ENCODE measurements around the gene LRRC17. TPM values are rescaled to one million over a fixed set of nuclear protein-coding genes. Genes with fewer than 3 reads are reported as not detected.
"Not testable (repeated sequence)": the region's sequence is repeated elsewhere in the genome, so short reads cannot be mapped to it uniquely, and the experiment has no call there.

LRRC17 gene
- total and polyA plus RNA-seq, 2 experiments from 2014 or later: 0.18 to 1.5 TPM

- Histone ChIP-seq H3K4me1 (ENCODE audit: insufficient read depth) (0 out of 2 replicates have a peak, but pooled peaks cover 3% of the 10 kb centered on the region), H3K4me2 (ENCODE audit: unreplicated experiment) (no peak overlapping the region)
- TF ChIP-seq EZH2phosphoT487 (IDR thresholded peaks at IDR 0.05; ENCODE audit: insufficient read depth, low read depth): no peak
- TF ChIP-seq EZH2 (IDR thresholded peaks at IDR 0.05; ENCODE audit: insufficient read depth, poor library complexity, severe bottlenecking): no peak
Measured at GRCh38 chr7:102975854-102976253, 63.1 kb downstream of the LRRC17 start.

GRCh38 chr7:102976493-102976892, 63.7 kb downstream of the LRRC17 start:
- no peak overlapping the region for H3K27ac ChIP-seq
- TF ChIP-seq EZH2 (IDR thresholded peaks at IDR 0.05; ENCODE audit: insufficient read depth, poor library complexity, severe bottlenecking) (no peak), EZH2phosphoT487 (IDR thresholded peaks at IDR 0.05; ENCODE audit: insufficient read depth, low read depth) (no peak)
- H3K9me2 ChIP-seq (ENCODE audit: insufficient read depth): no peaks in the 10 kb centered on the region
- 0 out of 2 replicates have a peak, but pooled peaks cover 3% of the 10 kb centered on the region for H3K4me1 ChIP-seq (ENCODE audit: insufficient read depth)
- DNase-seq: no peak
- H3K79me2 ChIP-seq (ENCODE audit: insufficient read depth): no peaks in the 10 kb centered on the region
- H3K27me3 ChIP-seq (replicated peaks; ENCODE audit: insufficient read depth): no peaks in the 10 kb centered on the region
- no peak overlapping the region for H3K4me3 ChIP-seq
- H4K20me1 ChIP-seq (ENCODE audit: insufficient read depth): no peaks in the 10 kb centered on the region
- WGBS, 2 experiments (ENCODE audit: low coverage in 1 of 2, low lambda C conversion rate in 2 of 2, missing lambda C conversion rate in 2 of 2): 92 to 96% methylated on average over 8 of the region's 8 CpGs
- no peaks in the 10 kb centered on the region for H3K36me3 ChIP-seq (ENCODE audit: low read depth)
- H2AFZ ChIP-seq: no peak overlapping the region
- in situ Hi-C loops (cut with MboI): no loop called here
- H3K9ac ChIP-seq: no peak overlapping the region
- H3K4me2 ChIP-seq (ENCODE audit: unreplicated experiment): no peak overlapping the region
- H3K9me3 ChIP-seq (ENCODE audit: low read depth): no peaks in the 10 kb centered on the region
- H3F3A ChIP-seq (ENCODE audit: insufficient read depth): no peaks in the 10 kb centered on the region

More at GRCh38 chr7:102975854-102976253, 63.1 kb downstream of the LRRC17 start:
- in situ Hi-C loops (cut with MboI): no loop called here
- Histone ChIP-seq H3K4me3 (no peak overlapping the region), H3F3A (ENCODE audit: insufficient read depth) (no peaks in the 10 kb centered on the region), H3K79me2 (ENCODE audit: insufficient read depth) (no peaks in the 10 kb centered on the region), H3K9me2 (ENCODE audit: insufficient read depth) (no peaks in the 10 kb centered on the region), H4K20me1 (ENCODE audit: insufficient read depth) (no peaks in the 10 kb centered on the region), H3K27ac (no peak overlapping the region), H3K36me3 (ENCODE audit: low read depth) (no peaks in the 10 kb centered on the region), H2AFZ (no peak overlapping the region), H3K9ac (no peak overlapping the region), H3K27me3 (replicated peaks; ENCODE audit: insufficient read depth) (no peaks in the 10 kb centered on the region), H3K9me3 (ENCODE audit: low read depth) (no peaks in the 10 kb centered on the region)
- DNase-seq: no peak
- WGBS, 2 experiments (ENCODE audit: low coverage in 1 of 2, low lambda C conversion rate in 2 of 2, missing lambda C conversion rate in 2 of 2): 78 to 84% methylated on average over 8 of the region's 8 CpGs

GRCh38 chr7:102977586-102977985, 64.8 kb downstream of the LRRC17 start:
- H3K4me2 ChIP-seq (ENCODE audit: unreplicated experiment); H3K4me3 ChIP-seq; H4K20me1 ChIP-seq (ENCODE audit: insufficient read depth); H3K9me2 ChIP-seq (ENCODE audit: insufficient read depth); H3K9ac ChIP-seq; H3K9me3 ChIP-seq (ENCODE audit: low read depth); H3K27ac ChIP-seq; in situ Hi-C loops (cut with MboI); H3K36me3 ChIP-seq (ENCODE audit: low read depth); DNase-seq; H3K79me2 ChIP-seq (ENCODE audit: insufficient read depth); H3K4me1 ChIP-seq (ENCODE audit: insufficient read depth); H3K27me3 ChIP-seq (replicated peaks; ENCODE audit: insufficient read depth); H2AFZ ChIP-seq; H3F3A ChIP-seq (ENCODE audit: insufficient read depth): not testable (repeated sequence)
- WGBS, 2 experiments (ENCODE audit: low coverage in 1 of 2, low lambda C conversion rate in 2 of 2, missing lambda C conversion rate in 2 of 2): 59 to 88% methylated on average over 2 to 4 of the region's 4 CpGs

- in situ Hi-C loops (cut with MboI): no loop called here
- Histone ChIP-seq H3K79me2 (ENCODE audit: insufficient read depth) (no peaks in the 10 kb centered on the region), H3K9me2 (ENCODE audit: insufficient read depth) (no peaks in the 10 kb centered on the region), H3K4me1 (ENCODE audit: insufficient read depth) (0 out of 2 replicates have a peak, but pooled peaks cover 3% of the 10 kb centered on the region), H3K9me3 (ENCODE audit: low read depth) (no peaks in the 10 kb centered on the region), H3K9ac (no peak overlapping the region), H2AFZ (no peak overlapping the region), H3F3A (ENCODE audit: insufficient read depth) (no peaks in the 10 kb centered on the region), H3K27ac (0 out of 2 replicates have a peak overlapping the region, but pooled peaks have one; percentile 29), H3K36me3 (ENCODE audit: low read depth) (no peaks in the 10 kb centered on the region), H3K4me2 (ENCODE audit: unreplicated experiment) (no peak overlapping the region), H4K20me1 (ENCODE audit: insufficient read depth) (no peaks in the 10 kb centered on the region), H3K4me3 (no peak overlapping the region), H3K27me3 (replicated peaks; ENCODE audit: insufficient read depth) (no peaks in the 10 kb centered on the region)
- 55% methylated on average over 6 of the region's 6 CpGs for WGBS, 2 experiments (ENCODE audit: low coverage in 1 of 2, low lambda C conversion rate in 2 of 2, missing lambda C conversion rate in 2 of 2)
- peak; percentile 86 for DNase-seq
- no peak for TF ChIP-seq EZH2 (IDR thresholded peaks at IDR 0.05; ENCODE audit: insufficient read depth, poor library complexity, severe bottlenecking)
- TF ChIP-seq EZH2phosphoT487 (IDR thresholded peaks at IDR 0.05; ENCODE audit: insufficient read depth, low read depth): no peak
Measured at GRCh38 chr7:102978284-102978683, 65.5 kb downstream of the LRRC17 start.

GRCh38 chr7:102979670-102980069, 66.9 kb downstream of the LRRC17 start:
- Histone ChIP-seq H3F3A (ENCODE audit: insufficient read depth) (no peaks in the 10 kb centered on the region), H3K9me3 (ENCODE audit: low read depth) (no peaks in the 10 kb centered on the region), H3K36me3 (ENCODE audit: low read depth) (no peaks in the 10 kb centered on the region), H4K20me1 (ENCODE audit: insufficient read depth) (no peaks in the 10 kb centered on the region), H3K79me2 (ENCODE audit: insufficient read depth) (no peaks in the 10 kb centered on the region), H3K4me1 (ENCODE audit: insufficient read depth) (0 out of 2 replicates have a peak, but pooled peaks cover 3% of the 10 kb centered on the region), H3K4me3 (no peak overlapping the region), H3K4me2 (ENCODE audit: unreplicated experiment) (no peak overlapping the region), H3K27me3 (replicated peaks; ENCODE audit: insufficient read depth) (no peaks in the 10 kb centered on the region), H3K9me2 (ENCODE audit: insufficient read depth) (no peaks in the 10 kb centered on the region), H3K9ac (no peak overlapping the region), H3K27ac (no peak overlapping the region), H2AFZ (no peak overlapping the region)
- TF ChIP-seq EZH2phosphoT487 (IDR thresholded peaks at IDR 0.05; ENCODE audit: insufficient read depth, low read depth) (no peak), EZH2 (IDR thresholded peaks at IDR 0.05; ENCODE audit: insufficient read depth, poor library complexity, severe bottlenecking) (no peak)
- in situ Hi-C loops (cut with MboI): no loop called here
- DNase-seq: no peak

All from GM23248 (cell line).